Measurements from ENCODE around the gene ANAPC10.
"Not testable (repeated sequence)": the region's sequence is repeated elsewhere in the genome, so short reads cannot be mapped to it uniquely, and the experiment has no call there.

The ANAPC10 gene, protein sequence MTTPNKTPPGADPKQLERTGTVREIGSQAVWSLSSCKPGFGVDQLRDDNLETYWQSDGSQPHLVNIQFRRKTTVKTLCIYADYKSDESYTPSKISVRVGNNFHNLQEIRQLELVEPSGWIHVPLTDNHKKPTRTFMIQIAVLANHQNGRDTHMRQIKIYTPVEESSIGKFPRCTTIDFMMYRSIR

DNA sequence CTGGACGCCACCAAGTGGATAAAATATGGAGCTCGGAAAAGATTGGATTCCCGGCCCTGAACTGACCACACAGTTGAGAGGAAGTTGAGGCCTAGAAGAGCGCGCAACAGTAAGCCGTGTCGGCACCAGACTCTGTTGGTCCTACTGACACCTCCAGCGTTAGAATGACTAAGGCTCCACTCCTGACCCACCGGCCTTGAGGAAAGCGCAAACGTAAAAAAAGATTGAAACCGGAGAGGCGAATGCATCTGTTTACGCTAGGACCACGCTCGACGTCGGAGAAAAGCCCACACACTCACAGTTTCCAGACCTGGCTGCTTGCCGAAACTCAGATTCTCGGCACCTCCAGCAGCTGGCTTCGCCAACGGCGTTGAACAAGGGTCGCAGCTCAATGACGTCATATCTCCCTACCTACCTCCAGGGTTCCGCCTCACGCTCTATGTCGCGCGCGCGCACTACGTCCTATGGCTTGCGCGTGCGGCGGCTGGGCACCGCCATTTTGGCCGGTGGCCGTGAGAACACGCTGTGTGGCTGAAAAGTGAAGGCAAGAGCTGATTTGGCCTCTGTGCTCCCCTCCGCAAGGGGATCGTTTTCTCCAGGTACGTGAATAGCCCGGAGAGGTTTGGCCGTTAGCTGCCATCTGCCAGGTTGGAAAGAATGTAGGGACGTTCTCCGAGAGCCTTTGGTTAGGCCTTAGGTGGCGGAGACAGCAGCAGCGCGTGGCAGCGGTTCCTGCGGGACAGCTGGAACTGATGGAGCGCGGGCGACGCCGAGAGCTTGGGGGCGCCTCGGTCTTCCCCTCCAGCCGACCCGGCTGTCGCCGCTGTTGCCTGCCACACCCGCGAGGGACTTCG lies at the start of gene ANAPC10, which contains the start of gene ABCE1:
Gene ANAPC10 (minus strand): TSS at position 376 of the 854 bp plus-strand sequence. CDS start 2,097 bp downstream, outside the sequence.
Gene ABCE1 (plus strand): TSS at position 491 of the 854 bp plus-strand sequence. CDS start 6,102 bp downstream, outside the sequence.
- DNase-seq (ENCODE audit: low spot score), result peak; percentile 98

DNA sequence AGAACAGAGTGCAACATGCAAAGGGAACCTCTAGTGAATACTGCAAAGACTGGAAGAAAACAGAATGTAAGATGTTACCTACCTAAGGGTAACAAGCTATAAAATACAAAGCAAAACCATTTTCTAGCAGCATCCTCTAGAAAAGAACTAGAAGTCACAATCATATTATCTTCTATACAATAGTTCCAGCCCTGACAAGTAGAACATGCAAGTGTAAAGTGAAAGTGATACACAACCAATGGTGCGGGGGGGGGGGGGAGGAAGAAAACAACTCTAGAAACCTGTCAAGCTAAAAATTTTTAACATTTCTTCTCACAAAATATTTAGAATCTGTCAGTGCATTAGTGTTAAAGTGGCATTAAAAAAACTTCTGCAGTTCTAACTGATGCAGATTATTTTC lies 38.2 kb upstream of the ANAPC10 start:
- DNase-seq (ENCODE audit: low spot score), result not testable (repeated sequence)

DNA sequence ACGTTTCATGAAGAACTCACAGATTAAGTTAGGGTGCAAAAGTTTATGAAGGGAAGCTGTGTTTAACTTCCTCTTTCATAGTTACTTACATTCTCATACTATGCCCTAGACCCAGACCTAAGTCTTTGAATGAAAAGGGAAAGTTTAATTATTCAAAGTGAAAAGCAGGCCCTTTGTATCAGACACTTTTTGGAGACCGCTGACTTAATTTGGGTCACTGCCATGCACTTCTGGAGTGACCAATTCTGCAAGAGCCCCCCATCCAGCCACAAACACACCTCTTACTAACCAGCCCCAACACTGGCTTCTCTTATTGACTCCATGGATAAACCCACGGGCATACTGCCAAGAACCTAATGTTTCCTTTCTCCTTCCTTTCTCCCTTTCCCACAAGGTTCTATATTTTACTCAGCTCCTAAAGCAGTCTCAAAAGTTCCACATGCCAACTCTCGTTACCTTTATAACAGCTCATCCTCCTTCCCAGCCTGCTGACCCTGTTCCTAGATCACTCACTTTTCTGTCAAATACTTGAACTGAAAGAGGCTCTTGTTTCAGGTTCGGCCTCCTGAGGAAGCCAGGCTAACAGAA lies 34.6 kb upstream of the ANAPC10 start:
- no peak for DNase-seq (ENCODE audit: low spot score)

DNA sequence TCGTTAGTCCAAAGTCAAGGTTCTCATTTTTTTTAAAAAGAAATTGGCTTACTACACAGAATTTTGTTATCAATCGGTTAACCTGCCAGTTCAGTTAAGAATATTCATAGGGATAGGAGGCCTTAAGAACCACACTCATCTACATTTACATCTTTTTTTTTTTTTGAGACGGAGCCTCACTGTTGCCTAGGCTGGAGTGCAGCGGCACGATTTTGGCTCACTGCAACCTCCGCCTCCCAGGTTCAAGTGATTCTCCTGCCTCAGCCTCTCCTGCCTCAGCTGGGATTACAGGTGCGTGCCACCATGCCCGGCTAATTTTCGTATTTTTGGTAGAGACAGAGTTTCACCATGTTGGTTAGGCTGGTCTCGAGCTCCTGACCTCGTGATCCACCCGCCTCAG lies 33.9 kb upstream of the ANAPC10 start:
- no peak for DNase-seq (ENCODE audit: low spot score)

DNA sequence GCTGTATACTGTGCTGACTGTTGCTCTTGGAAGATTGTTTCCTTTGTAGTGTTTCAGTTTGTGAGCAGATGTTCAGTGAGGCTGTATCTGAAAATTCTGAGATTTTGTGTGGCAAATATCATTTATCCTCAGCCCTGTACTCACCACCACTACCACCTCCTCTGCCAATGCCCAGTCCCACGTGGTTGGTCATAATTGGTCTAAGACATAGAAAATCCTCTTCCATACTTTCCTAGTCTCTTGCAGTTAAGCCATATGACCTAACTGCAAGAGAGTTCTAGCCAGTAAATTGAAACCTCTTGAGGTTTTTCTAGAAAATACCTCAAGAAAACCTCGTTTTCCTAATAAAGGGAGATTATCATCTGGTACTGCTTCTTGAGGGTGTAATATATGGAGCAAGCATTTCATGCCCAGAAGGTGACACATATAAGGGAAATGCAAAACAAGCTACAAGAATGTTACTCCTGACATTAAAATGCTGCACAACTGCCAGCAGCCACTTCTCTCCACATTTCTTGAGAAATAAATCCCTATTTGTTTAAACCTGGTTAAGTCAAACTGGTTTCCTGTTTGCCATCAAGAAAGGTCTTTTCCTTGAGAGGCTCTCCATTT lies 32.9 kb upstream of the ANAPC10 start:
- DNase-seq (ENCODE audit: low spot score), result peak; percentile 28

DNA sequence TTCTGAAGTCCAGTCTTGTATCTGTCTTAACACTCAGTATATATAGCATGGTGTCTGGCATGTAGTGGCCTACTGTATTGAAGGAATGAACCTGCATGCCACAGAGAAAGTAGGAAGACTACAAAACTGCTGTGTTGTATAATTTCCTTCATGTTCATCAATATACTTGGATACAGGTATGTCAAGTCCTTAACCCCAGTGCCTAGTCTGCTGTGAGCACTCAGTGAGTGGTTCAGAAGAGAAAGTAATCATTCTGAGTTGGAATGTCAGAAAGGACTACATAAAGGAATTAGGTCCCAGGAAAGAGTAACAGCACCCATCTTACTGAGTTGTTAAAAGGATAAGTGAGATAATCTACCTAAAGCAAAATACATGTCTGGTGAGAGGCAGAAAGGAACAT lies 32.1 kb upstream of the ANAPC10 start:
- DNase-seq (ENCODE audit: low spot score), result no peak

DNA sequence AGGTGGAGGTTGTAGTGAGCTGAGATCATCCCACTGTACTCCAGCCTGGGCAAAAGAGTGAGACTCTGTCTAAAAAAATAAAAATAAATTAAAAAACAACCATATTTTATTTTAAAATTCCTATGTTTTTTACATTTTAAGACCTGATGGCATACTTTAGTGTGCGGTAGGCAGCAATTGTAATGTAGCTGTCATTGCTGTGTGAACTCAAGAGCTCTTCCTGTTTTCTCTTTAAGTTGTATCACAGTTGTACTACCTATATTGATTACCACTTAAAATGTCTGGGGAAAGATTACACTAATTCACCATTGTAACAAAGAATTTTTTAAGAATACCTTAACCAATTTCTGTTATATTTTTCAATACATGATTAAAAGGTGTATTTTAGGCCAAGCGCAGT lies 27.4 kb upstream of the ANAPC10 start:
- no peak for DNase-seq (ENCODE audit: low spot score)

DNA sequence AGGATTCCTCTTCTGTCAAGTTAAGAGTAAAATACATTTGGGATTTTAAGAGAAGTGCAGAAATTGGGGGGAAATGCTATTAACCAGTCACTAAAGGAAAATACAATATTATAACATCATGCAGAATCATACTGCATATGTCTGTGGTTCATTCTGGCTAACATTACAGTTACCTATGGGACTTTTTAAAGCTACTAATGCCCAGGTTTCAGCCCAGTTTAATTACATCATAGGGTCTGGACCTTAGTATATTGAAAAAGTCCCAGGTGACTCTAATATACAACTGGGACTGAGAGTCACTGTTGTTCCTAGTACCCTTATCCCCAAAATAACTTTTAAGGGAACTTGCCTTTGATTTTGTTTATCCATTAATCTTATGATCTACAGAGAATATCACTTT lies 10.1 kb upstream of the ANAPC10 start:
- no peak for DNase-seq (ENCODE audit: low spot score)

DNA sequence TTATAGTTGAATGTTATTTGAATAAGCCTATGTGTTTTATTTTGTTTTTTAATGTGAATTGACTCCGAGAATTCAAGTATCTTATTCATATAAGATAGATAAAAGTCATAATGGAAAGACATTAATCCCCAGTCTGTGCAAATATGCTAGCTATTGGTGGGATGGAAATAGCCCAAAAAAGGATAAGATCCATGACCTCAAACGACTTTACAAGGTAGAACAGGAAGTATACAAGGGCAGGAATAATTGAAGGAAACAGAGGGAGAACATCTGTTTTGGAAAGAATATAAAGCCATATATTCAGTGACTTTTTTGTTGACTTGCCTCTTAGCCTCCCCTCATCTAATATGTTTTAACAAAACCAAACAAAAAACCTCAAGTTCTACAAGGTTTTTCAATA lies 9.1 kb upstream of the ANAPC10 start:
- DNase-seq (ENCODE audit: low spot score), result no peak

DNA sequence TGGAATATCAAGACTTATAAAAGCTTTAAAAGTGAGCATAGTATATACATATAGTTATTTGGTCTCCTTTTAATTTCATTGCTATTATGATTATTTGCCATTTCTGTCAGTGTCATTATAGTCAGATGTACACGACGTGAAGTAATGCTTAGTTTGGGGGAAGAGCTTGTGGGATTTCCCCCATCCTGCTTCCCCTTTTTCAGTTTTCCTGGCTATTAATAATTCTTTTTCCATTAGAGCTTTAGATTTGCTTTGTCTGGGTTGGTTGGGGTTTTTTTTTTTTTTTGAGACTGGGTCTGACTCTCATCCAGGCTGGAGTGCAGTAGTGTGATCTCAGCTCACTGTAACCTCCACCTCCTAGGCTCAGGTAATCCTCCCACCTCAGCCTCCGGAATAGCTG lies 5.5 kb upstream of the ANAPC10 start:
- no peak for DNase-seq (ENCODE audit: low spot score)

DNA sequence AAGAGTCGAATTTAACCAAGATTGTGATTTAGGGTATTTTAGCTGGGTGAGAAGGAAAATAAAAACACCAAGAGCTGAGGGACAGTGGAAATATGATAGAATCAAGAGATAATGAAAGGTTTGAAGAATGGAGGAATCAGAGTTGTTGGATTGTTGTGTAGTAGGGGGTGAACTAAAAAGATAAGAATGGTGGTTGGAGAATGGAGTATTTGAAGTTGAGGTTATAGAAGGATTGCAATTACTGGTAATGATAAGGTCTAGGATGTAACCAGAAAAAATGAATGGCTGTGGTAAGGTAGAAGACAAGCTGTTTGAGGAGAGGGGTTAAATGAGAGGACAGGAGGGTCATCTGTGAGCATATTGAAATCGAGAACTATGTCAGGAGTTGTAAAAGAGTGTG lies 4.6 kb upstream of the ANAPC10 start:
- no peak for DNase-seq (ENCODE audit: low spot score)

DNA sequence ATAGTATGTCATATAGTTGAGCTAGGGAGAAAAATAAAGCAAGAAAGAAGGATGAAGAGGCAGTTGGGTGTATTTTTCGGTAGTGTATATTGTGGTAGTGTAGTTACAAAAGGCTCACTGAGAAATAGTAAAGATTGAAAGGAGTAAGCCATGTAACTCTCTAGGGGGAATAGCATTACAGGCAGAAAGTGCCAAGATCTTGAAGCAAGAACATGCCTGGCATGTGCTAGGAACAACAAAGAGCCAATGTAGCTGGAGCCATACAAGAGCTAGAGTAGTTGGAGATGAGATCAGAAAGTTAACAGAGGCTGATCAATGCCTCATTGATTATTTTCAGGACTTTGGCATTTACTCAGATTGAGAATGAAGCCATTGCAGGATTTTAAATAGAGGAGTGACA lies 3.1 kb upstream of the ANAPC10 start:
- no peak for DNase-seq (ENCODE audit: low spot score)

DNA sequence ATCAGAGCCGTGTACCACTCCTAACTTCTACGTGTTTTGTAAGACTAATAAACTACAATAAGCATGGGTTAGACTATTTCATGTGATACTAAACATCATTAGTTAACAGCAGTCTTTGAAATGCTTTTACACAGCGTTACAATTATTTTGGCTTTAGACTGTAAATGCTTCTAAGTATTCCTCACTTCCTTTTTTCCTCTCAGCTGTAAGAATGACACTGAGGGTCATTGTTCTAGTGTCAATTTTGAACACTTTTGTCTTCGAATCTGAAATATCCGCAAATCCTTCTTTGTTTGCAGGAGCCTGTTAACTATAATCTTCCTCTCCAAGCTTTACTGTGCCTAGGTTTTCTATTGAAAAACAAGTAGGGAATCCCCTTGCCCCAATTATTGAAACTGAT lies 1.7 kb upstream of the ANAPC10 start:
- DNase-seq (ENCODE audit: low spot score), result no peak

DNA sequence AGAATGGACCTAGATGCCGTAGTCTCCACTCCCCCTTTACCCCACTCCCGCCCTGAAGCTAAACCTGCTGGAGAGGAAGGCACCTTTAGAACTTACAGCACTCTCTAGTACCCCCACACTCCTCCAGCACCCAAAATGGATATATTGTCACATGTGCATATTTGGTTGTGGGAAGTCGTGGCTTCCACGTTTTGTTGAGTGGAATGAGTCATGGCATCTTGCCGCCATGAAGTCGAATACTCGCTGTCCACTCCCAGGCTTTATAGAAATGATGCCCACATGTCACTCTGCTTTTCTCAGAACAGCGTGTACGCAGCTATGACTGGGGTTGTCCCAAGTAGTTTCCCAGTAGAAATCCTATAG lies 660 bp upstream of the ANAPC10 start:
- peak; percentile 62 for DNase-seq (ENCODE audit: low spot score)

DNA sequence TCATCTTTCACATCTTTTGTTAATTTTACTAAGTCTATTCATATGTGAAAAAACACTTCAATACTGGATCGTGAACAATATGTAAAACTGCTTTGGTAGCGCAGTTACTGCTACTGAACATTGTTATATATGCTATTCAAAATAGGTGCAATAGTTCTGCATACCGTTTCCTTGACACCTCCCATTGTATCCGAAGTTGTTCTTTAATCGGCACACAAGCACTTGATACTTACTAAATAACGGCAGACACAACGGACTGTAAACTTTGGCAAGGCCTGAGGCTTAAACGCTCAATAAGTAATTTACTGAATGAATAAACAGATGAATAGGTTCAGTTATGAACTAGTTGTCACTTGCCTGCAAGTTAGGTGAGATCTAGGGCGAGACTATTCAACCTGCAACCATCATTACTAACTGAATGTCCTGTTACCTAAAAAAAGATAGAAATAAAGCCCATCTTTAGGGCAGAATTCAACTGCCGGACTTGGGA lies 620 bp downstream of the ANAPC10 start:
- no peak for DNase-seq (ENCODE audit: low spot score)

DNA sequence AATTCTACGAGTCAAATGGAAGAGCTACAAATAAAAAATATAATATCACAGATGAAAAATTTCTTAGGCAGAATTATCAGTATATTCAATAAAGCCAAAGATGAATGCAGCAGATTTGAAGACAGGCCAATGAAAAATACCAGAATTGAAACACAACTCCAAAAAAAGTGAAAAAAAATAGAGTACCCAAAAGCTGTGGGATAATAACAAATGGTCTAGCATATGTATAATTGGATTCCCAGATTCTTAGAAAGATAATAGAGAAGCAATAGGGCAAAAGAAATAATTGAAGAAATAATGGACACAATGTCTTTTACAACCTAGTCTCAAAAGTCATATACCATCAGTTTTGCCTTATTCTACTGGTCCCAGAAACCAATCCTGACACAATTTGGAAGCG lies 4.4 kb downstream of the ANAPC10 start:
- no peak for DNase-seq (ENCODE audit: low spot score)

DNA sequence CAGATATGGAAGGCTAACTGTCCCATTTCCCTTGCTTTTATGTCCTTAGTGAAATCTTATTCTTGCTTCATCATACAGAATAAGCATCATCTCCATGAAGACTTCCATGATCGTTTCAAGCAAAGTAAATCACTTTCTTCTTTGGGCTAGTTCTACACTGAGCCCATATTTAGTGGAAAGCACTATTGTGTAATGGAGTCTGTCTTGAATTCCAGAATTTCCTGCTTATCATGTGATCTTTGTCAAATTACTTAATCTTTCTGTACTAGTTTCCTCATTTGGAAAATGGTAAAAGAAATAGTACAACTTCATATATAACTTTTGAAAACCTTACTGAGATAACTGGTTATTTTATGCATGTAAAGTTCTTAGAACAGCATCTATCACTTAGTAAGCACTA lies 7.6 kb downstream of the ANAPC10 start:
- no peak for DNase-seq (ENCODE audit: low spot score)

DNA sequence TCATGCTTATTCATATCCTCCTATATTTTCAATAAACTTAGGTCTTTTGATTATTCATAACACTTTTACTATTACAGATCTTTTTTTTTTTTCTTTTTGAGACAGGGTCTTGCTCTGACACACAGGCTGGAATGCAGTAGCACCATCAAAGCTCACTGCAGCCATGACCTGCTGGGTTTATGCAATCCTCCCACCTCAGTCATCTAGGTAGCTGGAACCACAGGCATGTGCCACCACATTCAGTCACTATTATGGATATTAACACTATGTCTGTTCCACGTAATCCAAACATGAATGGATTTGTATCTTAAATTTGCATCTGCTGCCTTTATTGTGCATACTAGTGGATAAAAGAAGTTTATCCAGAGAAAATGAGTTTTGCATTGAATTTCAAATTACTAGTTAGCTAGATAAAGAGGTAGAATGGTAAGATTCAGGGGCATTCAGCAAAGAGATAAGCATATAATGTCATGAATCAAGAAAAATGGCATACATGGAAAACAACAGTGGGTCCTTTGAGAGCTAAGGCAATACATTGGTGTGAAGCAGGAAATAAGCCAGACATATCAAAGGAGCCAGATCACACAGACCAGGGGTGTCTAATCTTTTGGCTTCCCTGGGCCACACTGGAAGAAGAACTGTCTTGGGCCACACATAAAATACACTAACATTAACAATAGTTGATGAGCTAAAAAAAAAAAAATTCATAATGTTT lies 13.9 kb downstream of the ANAPC10 start:
- peak; percentile 79 for DNase-seq (ENCODE audit: low spot score)

DNA sequence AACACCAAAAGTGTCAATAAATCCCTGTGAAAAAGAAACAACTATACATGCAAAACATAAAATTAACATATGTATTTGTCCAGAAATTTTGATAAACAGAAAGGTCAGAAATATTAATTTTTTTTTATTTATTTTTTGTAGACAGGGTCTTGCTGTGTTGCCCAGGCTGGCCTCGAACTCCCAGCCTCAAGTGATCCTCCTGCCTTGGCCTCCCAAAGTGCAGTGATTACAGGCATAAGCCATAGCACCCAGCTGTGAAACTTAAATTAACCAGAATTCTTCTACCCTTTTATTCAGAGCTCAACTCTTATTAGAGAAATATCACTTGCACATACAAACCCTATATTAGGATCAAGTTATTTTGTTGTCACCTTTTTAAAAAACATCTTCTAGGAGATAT lies 16.2 kb downstream of the ANAPC10 start:
- DNase-seq (ENCODE audit: low spot score), result no peak

DNA sequence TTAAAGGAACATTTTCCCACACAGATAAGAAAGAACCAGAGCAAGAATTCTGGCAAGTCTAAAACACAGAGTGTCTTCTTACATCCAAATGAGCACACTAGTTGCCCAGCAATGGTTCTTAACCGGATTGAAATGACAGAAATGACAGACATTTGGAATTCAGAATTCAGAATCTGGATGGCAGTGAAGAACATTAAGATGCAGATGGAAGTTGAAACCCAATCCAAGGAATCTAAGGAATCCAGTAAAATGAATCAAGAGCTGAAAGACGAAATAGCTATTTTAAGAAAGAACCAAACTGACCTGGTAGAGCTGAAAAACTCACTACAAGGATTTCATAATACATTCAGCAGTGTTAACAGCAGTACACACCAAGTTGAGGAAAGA lies 21.5 kb downstream of the ANAPC10 start:
- no peak for DNase-seq (ENCODE audit: low spot score)

DNA sequence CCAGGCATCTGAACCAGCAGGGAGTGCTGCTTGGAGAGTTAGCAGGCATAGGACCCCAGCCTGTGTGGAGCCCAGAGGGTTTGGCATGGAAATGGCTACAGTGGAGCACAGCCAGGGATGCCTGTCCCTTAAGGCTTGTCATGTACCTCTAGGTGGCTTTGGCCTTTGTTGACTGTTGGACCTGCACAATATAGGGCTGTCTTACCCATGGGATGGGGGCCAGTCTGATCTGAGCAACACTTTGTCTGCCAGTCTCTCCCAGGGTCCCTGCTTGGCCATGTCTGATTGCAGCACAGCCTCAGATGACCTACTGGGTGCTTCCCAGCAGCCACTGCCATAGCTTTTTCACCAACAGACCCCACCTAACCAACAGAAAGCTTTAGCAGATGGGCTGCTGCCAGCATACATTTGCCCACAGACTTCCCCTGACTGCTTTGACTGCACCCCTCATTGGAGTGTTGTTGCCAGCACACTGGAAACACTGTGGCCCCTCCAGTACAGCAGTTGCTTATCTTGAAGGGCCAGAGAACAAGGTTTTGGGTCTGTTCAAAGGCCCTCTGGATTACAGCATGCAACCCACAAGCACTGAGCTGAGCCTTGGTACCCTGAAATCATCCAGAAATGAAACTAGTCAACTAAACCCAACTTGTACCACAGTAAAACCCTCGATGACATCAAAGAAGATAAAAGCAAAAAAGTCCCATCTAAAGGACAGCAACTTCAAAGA lies 22.1 kb downstream of the ANAPC10 start:
- no peak for DNase-seq (ENCODE audit: low spot score)

All from kidney tubule cell (primary cell).